ENCODE measurements around the gene GDF10.

GDF10 gene

GRCh38 chr10:47297866-47298540 lies 2.0 kb upstream of the GDF10 start:
- Histone ChIP-seq H3K27ac (ENCODE audit: low read length) (no peak overlapping the region), H3F3A (ENCODE audit: insufficient read depth, low read length) (no peaks in the 10 kb centered on the region), H3K4me3 (ENCODE audit: low read length) (no peak overlapping the region), H3K4me2 (ENCODE audit: low read depth, low read length) (no peak overlapping the region), H3K27me3 (replicated peaks; ENCODE audit: insufficient read depth, low read length) (no peaks in the 10 kb centered on the region), H3K9me2 (replicated peaks; ENCODE audit: insufficient read depth, low read length) (no peaks in the 10 kb centered on the region), H3K79me2 (ENCODE audit: low read length) (no peaks in the 10 kb centered on the region), H4K20me1 (ENCODE audit: insufficient read depth, low read length) (no peaks in the 10 kb centered on the region), H3K9me3 (replicated peaks; ENCODE audit: insufficient read depth, low read length) (no peaks in the 10 kb centered on the region), H3K4me1 (ENCODE audit: low read length) (no peaks in the 10 kb centered on the region), H3K36me3 (replicated peaks; ENCODE audit: insufficient read depth, low read length) (no peaks in the 10 kb centered on the region), H3K9ac (ENCODE audit: low read length) (no peak overlapping the region), H2AFZ (ENCODE audit: low read length) (no peak overlapping the region)
- no peak for DNase-seq
- TF ChIP-seq EZH2 (optimal IDR thresholded peaks at IDR 0.05; ENCODE audit: low read depth, low read length) (no peak), EZH2phosphoT487 (IDR thresholded peaks at IDR 0.05; ENCODE audit: low read length) (no peak)
- TF ChIP-seq, protein P1, sequence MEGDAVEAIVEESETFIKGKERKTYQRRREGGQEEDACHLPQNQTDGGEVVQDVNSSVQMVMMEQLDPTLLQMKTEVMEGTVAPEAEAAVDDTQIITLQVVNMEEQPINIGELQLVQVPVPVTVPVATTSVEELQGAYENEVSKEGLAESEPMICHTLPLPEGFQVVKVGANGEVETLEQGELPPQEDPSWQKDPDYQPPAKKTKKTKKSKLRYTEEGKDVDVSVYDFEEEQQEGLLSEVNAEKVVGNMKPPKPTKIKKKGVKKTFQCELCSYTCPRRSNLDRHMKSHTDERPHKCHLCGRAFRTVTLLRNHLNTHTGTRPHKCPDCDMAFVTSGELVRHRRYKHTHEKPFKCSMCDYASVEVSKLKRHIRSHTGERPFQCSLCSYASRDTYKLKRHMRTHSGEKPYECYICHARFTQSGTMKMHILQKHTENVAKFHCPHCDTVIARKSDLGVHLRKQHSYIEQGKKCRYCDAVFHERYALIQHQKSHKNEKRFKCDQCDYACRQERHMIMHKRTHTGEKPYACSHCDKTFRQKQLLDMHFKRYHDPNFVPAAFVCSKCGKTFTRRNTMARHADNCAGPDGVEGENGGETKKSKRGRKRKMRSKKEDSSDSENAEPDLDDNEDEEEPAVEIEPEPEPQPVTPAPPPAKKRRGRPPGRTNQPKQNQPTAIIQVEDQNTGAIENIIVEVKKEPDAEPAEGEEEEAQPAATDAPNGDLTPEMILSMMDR (IDR thresholded peaks at IDR 0.05; ENCODE audit: low read length): no peak

- Histone ChIP-seq H3K27me3 (replicated peaks; ENCODE audit: insufficient read depth, low read length) (no peaks in the 10 kb centered on the region), H3K9ac (ENCODE audit: low read length) (no peak overlapping the region), H3K4me2 (ENCODE audit: low read depth, low read length) (no peak overlapping the region), H3K36me3 (replicated peaks; ENCODE audit: insufficient read depth, low read length) (no peaks in the 10 kb centered on the region), H3K27ac (ENCODE audit: low read length) (no peak overlapping the region), H3K79me2 (ENCODE audit: low read length) (no peaks in the 10 kb centered on the region), H3F3A (ENCODE audit: insufficient read depth, low read length) (no peaks in the 10 kb centered on the region), H3K9me3 (replicated peaks; ENCODE audit: insufficient read depth, low read length) (no peaks in the 10 kb centered on the region), H3K4me1 (ENCODE audit: low read length) (no peaks in the 10 kb centered on the region), H3K9me2 (replicated peaks; ENCODE audit: insufficient read depth, low read length) (no peaks in the 10 kb centered on the region), H3K4me3 (ENCODE audit: low read length) (no peak overlapping the region), H4K20me1 (ENCODE audit: insufficient read depth, low read length) (no peaks in the 10 kb centered on the region), H2AFZ (ENCODE audit: low read length) (no peak overlapping the region)
- TF ChIP-seq EZH2 (optimal IDR thresholded peaks at IDR 0.05; ENCODE audit: low read depth, low read length) (no peak), EZH2phosphoT487 (IDR thresholded peaks at IDR 0.05; ENCODE audit: low read length) (no peak)
- TF ChIP-seq, protein P1 (IDR thresholded peaks at IDR 0.05; ENCODE audit: low read length): no peak
- DNase-seq: no peak
Observed at GRCh38 chr10:47298715-47299114, 1.3 kb upstream of the GDF10 start.

DNA sequence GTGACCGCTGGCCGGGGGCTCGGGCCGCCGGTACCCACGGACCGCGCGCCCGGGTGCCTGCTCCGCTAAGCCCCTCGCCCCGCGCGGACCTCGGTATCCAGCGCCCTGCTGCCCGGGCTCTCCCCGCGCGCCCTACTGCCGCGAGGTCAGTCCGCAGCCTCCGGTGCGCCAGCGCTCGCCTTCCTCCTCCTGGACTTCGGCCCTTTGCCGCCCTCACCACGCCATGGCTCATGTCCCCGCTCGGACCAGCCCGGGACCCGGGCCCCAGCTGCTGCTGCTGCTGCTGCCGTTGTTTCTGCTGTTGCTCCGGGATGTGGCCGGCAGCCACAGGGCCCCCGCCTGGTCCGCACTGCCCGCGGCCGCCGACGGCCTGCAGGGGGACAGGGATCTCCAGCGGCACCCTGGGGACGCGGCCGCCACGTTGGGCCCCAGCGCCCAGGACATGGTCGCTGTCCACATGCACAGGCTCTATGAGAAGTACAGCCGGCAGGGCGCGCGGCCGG lies 483 bp downstream of the GDF10 start:
- Histone ChIP-seq H3F3A (ENCODE audit: insufficient read depth, low read length) (no peaks in the 10 kb centered on the region), H2AFZ (ENCODE audit: low read length) (no peak overlapping the region), H3K4me1 (ENCODE audit: low read length) (no peaks in the 10 kb centered on the region), H3K4me2 (ENCODE audit: low read depth, low read length) (no peak overlapping the region), H3K4me3 (ENCODE audit: low read length) (no peak overlapping the region), H3K9me2 (replicated peaks; ENCODE audit: insufficient read depth, low read length) (no peaks in the 10 kb centered on the region), H3K9ac (ENCODE audit: low read length) (no peak overlapping the region), H3K36me3 (replicated peaks; ENCODE audit: insufficient read depth, low read length) (no peaks in the 10 kb centered on the region), H3K27me3 (replicated peaks; ENCODE audit: insufficient read depth, low read length) (no peaks in the 10 kb centered on the region), H4K20me1 (ENCODE audit: insufficient read depth, low read length) (no peaks in the 10 kb centered on the region), H3K79me2 (ENCODE audit: low read length) (no peaks in the 10 kb centered on the region), H3K27ac (ENCODE audit: low read length) (no peak overlapping the region), H3K9me3 (replicated peaks; ENCODE audit: insufficient read depth, low read length) (no peaks in the 10 kb centered on the region)
- TF ChIP-seq EZH2phosphoT487 (IDR thresholded peaks at IDR 0.05; ENCODE audit: low read length) (no peak), EZH2 (optimal IDR thresholded peaks at IDR 0.05; ENCODE audit: low read depth, low read length) (no peak)
- TF ChIP-seq, protein P1 (IDR thresholded peaks at IDR 0.05; ENCODE audit: low read length): no peak
- DNase-seq: no peak
